Karpas-422 (cell line): ENCODE data around the gene PDIA3. TPM values are rescaled to one million over a fixed set of nuclear protein-coding genes. Genes with fewer than 3 reads are reported as not detected.

ENCODE experiments used
- DNase-seq: peaks from one replicate; pipeline ENCODE4 v3.0.0-alpha.2; 2015
- H2AFZ ChIP-seq: fragments of 200-600 bp; sonication (generic); 2 replicates; pipeline ENCODE4 v1.6.1; 2014; ENCODE audit warnings: antibody characterized with exemption, low read length, mixed read lengths
- H3K27ac ChIP-seq: fragments of 200-600 bp; sonication (generic); 2 replicates; pipeline ENCODE4 v1.5.1; 2014; ENCODE audit warnings: mild to moderate bottlenecking, low read length, moderate library complexity
- H3K27me3 ChIP-seq: fragments of 200-600 bp; sonication (generic); 2 replicates; pipeline ENCODE4 v1.6.1; 2014; ENCODE audit warnings: low read length, mixed read lengths
- H3K36me3 ChIP-seq: fragments of 200-600 bp; sonication (generic); 2 replicates; pipeline ENCODE4 v1.6.1; 2014; ENCODE audit warnings: low read length, mixed read lengths; ENCODE audit not compliant: insufficient read depth
- H3K4me1 ChIP-seq: fragments of 200-600 bp; sonication (generic); 2 replicates; pipeline ENCODE4 v1.6.1; 2014; ENCODE audit warnings: mild to moderate bottlenecking, low read length, mixed read lengths
- H3K4me2 ChIP-seq: fragments of 200-600 bp; sonication (generic); 2 replicates; pipeline ENCODE4 v1.6.1; 2014; ENCODE audit warnings: low read length, low read depth, mild to moderate bottlenecking; ENCODE audit not compliant: poor library complexity, severe bottlenecking
- H3K4me3 ChIP-seq: fragments of 200-600 bp; sonication (generic); 2 replicates; pipeline ENCODE4 v1.5.1; 2014; ENCODE audit warnings: mild to moderate bottlenecking, antibody characterized with exemption, low read length, mixed read lengths
- H3K79me2 ChIP-seq: fragments of 200-600 bp; sonication (generic); 2 replicates; pipeline ENCODE4 v1.6.1; 2014; ENCODE audit warnings: mild to moderate bottlenecking, low read length, mixed read lengths
- H3K9ac ChIP-seq: fragments of 200-600 bp; sonication (generic); 2 replicates; pipeline ENCODE4 v1.6.0; 2014; ENCODE audit warnings: low read length
- H3K9me2 ChIP-seq: fragments of 200-600 bp; sonication (generic), shearing (Covaris generic); replicated peaks from 2 replicates; pipeline ENCODE4 v1.6.0; 2014; ENCODE audit warnings: mild to moderate bottlenecking, low read length, moderate library complexity; ENCODE audit not compliant: insufficient read depth
- H3K9me3 ChIP-seq: fragments of 300-700, 200-600 bp; sonication (generic); 2 replicates; pipeline ENCODE4 v1.6.1; 2014; ENCODE audit warnings: low read length, mixed read lengths
- H4K20me1 ChIP-seq: fragments of 200-600 bp; sonication (generic); 2 replicates; pipeline ENCODE4 v1.6.1; 2014; ENCODE audit warnings: mild to moderate bottlenecking, antibody characterized with exemption, low read length, low read depth; ENCODE audit not compliant: insufficient read depth
- small RNA-seq: library from RNA; depleted of rRNA; stranded (forward); fragments of <200 nt; gene quantifications from one replicate; pipeline ENCODE3, GENCODE V24; 2014
- total RNA-seq: library from RNA; depleted of rRNA; stranded (reverse); fragments of >200 nt; shearing (Covaris generic); gene quantifications from 2 replicates; pipeline ENCODE4 v1.2.3, GENCODE V29; 2014; ENCODE audit warnings: low replicate concordance; rRNA removed

Gene PDIA3
- total RNA-seq, 1 experiment from 2014 or later: 198 TPM

GRCh38 chr15:43821505-43821904, 75.3 kb downstream of the PDIA3 start:
- H2AFZ ChIP-seq: no peak overlapping the region
- no peaks in the 10 kb centered on the region for H3K9me2 ChIP-seq
- peak overlapping the region; percentile 17; the same call in 1 of the 2 replicates for H3K27ac ChIP-seq
- peak; percentile 39 for DNase-seq
- peaks cover 75% of the 10 kb centered on the region for H3K79me2 ChIP-seq
- H3K4me3 ChIP-seq: no peak overlapping the region
- H4K20me1 ChIP-seq: peaks cover 6% of the 10 kb centered on the region; the same call in 1 of the 2 replicates
- H3K4me2 ChIP-seq: peak overlapping the region; percentile 24
- no peaks in the 10 kb centered on the region for H3K27me3 ChIP-seq
- H3K9ac ChIP-seq: no peak overlapping the region
- H3K36me3 ChIP-seq: peaks cover 26% of the 10 kb centered on the region; the same call in 1 of the 2 replicates
- no peaks in the 10 kb centered on the region for H3K9me3 ChIP-seq
- H3K4me1 ChIP-seq: peaks cover 29% of the 10 kb centered on the region

Small RNA genes within 50 kb of the gene (small RNA-seq; reads per million reads assigned to genes)
- gene MIR1282: not detected
- gene RNU6-353P: not detected
- not detected for gene RNU6-354P

Other genes with a start within 250 kb of the PDIA3 start
- gene MAP1A, start 228.8 kb upstream of the PDIA3 start, total RNA-seq: 1.4 and 1.8 TPM in 2 replicates
- 31.5 and 33.6 TPM in 2 replicates for gene PPIP5K1, start 156.2 kb upstream of the PDIA3 start, total RNA-seq
- gene CKMT1B, start 152.4 kb upstream of the PDIA3 start, total RNA-seq: not detected in 2 replicates
- gene STRC, start 127.6 kb upstream of the PDIA3 start, total RNA-seq: 0.36 and 1.2 TPM in 2 replicates
- 5.1 and 6.0 TPM in 2 replicates for gene CATSPER2, start 97.6 kb upstream of the PDIA3 start, total RNA-seq
- gene CKMT1A, start 52.6 kb upstream of the PDIA3 start, total RNA-seq: not detected in 2 replicates
- gene ELL3, start 30.5 kb downstream of the PDIA3 start, total RNA-seq: 522 and 565 TPM in 2 replicates
- 882 and 1,084 TPM in 2 replicates for gene SERF2, start 45.9 kb downstream of the PDIA3 start, total RNA-seq
- not detected in 2 replicates for gene SERINC4, start 53.8 kb downstream of the PDIA3 start, total RNA-seq
- gene HYPK, start 54.2 kb downstream of the PDIA3 start, total RNA-seq: 31.1 and 32.5 TPM in 2 replicates
- gene MFAP1, start 78.3 kb downstream of the PDIA3 start, total RNA-seq: 19.7 and 23.0 TPM in 2 replicates
- gene WDR76, start 80.6 kb downstream of the PDIA3 start, total RNA-seq: 39.9 and 43.8 TPM in 2 replicates